Liver (tissue), 3 donors: ENCODE data around the gene MTO1.
A peak's percentile ranks its signal among the peaks of the same experiment; 100 is the strongest.

Source experiments
- CTCF ChIP-seq: fragments of 150-350 bp; IDR thresholded peaks from 2 replicates; pipeline ENCODE4 v1.5.1; 2017; ENCODE audit warnings: improper control_type of control experiment, low read depth, low read length; ENCODE audit not compliant: missing input control
- FOXA1 ChIP-seq: IDR thresholded peaks from 2 replicates; pipeline ENCODE4 v1.6.1; 2016; ENCODE audit warnings: antibody characterized with exemption
- MAX ChIP-seq: IDR thresholded peaks from 2 replicates; pipeline ENCODE4 v1.6.1; 2016; ENCODE audit warnings: antibody characterized with exemption
- SP1 ChIP-seq: IDR thresholded peaks from 2 replicates; pipeline ENCODE4 v1.6.1; 2018; ENCODE audit warnings: antibody characterized with exemption, mild to moderate bottlenecking
- YY1 ChIP-seq: IDR thresholded peaks from 2 replicates; pipeline ENCODE4 v1.6.1; 2016; ENCODE audit warnings: antibody characterized with exemption, mild to moderate bottlenecking
- TF ChIP-seq, protein P1 (sequence below): IDR thresholded peaks from 2 replicates; pipeline ENCODE4 v1.6.1; 2016; ENCODE audit warnings: antibody characterized with exemption
- donor health status: healthy.
- donor health status: healthy.

DNA sequence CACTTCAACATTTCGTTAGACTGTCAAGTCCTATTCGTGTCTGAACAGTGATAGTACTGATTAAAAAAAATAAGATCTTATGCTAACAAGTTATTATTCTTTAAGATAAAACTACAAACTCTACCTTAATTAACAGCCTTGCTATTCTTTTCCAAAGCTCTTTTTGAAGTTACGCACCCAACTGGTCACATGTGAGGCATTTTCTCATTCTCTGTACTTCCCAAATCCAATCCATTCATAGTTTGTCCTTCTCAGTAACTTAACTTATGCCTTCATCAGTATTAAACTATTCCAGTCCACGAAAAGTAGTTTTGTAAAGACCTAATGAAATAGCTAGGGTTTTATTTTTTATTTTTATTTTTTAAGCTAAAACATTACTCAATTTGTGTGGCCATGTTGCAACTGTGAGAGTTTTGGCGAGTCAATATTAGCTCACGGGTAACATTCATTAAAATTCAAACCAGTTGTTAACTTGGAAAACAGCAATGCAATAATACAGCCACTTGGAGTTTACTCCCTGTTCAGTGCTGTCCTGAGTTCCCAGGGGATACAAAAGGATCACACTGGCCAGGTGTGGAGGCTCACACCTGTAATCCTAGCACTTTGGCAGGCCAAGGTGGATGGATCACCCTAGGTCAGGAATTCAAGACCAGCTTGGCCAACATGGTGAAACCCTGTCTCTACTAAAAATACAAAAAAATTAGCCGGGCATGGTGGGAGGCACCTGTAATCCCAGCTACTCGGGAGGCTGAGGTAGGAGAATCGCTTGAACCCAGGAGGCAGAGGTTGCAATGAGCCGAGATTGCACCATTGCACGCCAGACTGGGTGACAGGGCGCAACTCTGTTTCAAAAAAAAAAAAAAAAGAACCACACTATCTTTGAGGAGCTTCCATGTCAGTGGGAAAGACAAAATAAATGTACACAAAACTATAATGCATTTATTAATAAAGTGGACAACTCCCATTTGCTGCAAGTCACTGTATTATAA is 87.2 kb downstream of the MTO1 start:
- TF ChIP-seq CTCF (peak; percentile 14), YY1 (peak; percentile 81), SP1 (peak; percentile 71), MAX (peak; percentile 33), FOXA1 (no peak)
- TF ChIP-seq, protein P1, sequence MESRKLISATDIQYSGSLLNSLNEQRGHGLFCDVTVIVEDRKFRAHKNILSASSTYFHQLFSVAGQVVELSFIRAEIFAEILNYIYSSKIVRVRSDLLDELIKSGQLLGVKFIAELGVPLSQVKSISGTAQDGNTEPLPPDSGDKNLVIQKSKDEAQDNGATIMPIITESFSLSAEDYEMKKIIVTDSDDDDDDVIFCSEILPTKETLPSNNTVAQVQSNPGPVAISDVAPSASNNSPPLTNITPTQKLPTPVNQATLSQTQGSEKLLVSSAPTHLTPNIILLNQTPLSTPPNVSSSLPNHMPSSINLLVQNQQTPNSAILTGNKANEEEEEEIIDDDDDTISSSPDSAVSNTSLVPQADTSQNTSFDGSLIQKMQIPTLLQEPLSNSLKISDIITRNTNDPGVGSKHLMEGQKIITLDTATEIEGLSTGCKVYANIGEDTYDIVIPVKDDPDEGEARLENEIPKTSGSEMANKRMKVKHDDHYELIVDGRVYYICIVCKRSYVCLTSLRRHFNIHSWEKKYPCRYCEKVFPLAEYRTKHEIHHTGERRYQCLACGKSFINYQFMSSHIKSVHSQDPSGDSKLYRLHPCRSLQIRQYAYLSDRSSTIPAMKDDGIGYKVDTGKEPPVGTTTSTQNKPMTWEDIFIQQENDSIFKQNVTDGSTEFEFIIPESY: peak; percentile 79
